Liver (tissue), 9 donors: ENCODE measurements around the gene KCNK3. TPM values are rescaled to one million over a fixed set of nuclear protein-coding genes. Genes with fewer than 3 reads are reported as not detected.

Source experiments
- DNase-seq: peaks from one replicate; pipeline ENCODE4 v3.0.0-alpha.2; 2017; ENCODE audit warnings: low spot score
- H3K27ac ChIP-seq, 2 donors: one replicate each; pipeline ENCODE4 v1.7.0; 2013; ENCODE audit warnings: inconsistent platforms in 2 of 2, low read length in 2 of 2, control low read depth in 1 of 2, low read depth in 1 of 2, mild to moderate bottlenecking in 1 of 2
- H3K27me3 ChIP-seq, 4 donors: one replicate each; pipeline versions ENCODE4 v1.6.1 to v1.7.0; 2013; ENCODE audit warnings: low read length in 3 of 4, inconsistent platforms in 1 of 4, mild to moderate bottlenecking in 1 of 4, moderate library complexity in 1 of 4; ENCODE audit not compliant: control insufficient read depth in 4 of 4, insufficient read depth in 4 of 4
- H3K36me3 ChIP-seq, 4 donors: one replicate each; pipeline versions ENCODE4 v1.6.1 to v1.7.0; 2013; ENCODE audit warnings: low read length in 3 of 4, mild to moderate bottlenecking in 3 of 4, low read depth in 1 of 4, moderate library complexity in 1 of 4; ENCODE audit not compliant: control insufficient read depth in 4 of 4, insufficient read depth in 3 of 4
- H3K4me1 ChIP-seq, 4 donors: one replicate each; pipeline versions ENCODE4 v1.6.1 to v1.7.0; 2013; ENCODE audit warnings: low read length in 3 of 4, mild to moderate bottlenecking in 3 of 4, moderate library complexity in 1 of 4; ENCODE audit not compliant: control insufficient read depth in 4 of 4, insufficient read depth in 4 of 4
- H3K4me3 ChIP-seq, 3 donors: one replicate each; pipeline versions ENCODE4 v1.6.1 to v1.7.0; 2013; ENCODE audit warnings: low read length in 3 of 3, control low read depth in 1 of 3, low read depth in 1 of 3, mild to moderate bottlenecking in 1 of 3
- H3K9ac ChIP-seq, 2 donors: one replicate each; pipeline ENCODE4 v1.7.0; 2013; ENCODE audit warnings: low read length in 2 of 2, mild to moderate bottlenecking in 2 of 2, moderate library complexity in 2 of 2, control low read depth in 1 of 2, low read depth in 1 of 2
- H3K9me3 ChIP-seq, 4 donors: one replicate each; pipeline versions ENCODE4 v1.6.1 to v1.7.0; 2013; ENCODE audit warnings: low read length in 3 of 4; ENCODE audit not compliant: control insufficient read depth in 4 of 4
- ATF3 ChIP-seq: IDR thresholded peaks from 2 replicates; pipeline ENCODE4 v1.6.1; 2016; ENCODE audit warnings: antibody characterized with exemption
- FOXA1 ChIP-seq: IDR thresholded peaks from 2 replicates; pipeline ENCODE4 v1.6.1; 2016; ENCODE audit warnings: antibody characterized with exemption
- FOXA2 ChIP-seq: IDR thresholded peaks from 2 replicates; pipeline ENCODE4 v1.6.1; 2016; ENCODE audit warnings: antibody characterized with exemption
- GABPA ChIP-seq, 2 donors: IDR thresholded peaks in 1 of 2; conservative IDR thresholded peaks in 1 of 2; 2 replicates each; pipeline ENCODE4 v1.6.1; 2016; ENCODE audit warnings: antibody characterized with exemption in 2 of 2, mild to moderate bottlenecking in 1 of 2, moderate library complexity in 1 of 2
- HNF4A ChIP-seq, 2 donors: conservative IDR thresholded peaks; 2 replicates each; pipeline ENCODE4 v1.6.1; 2016; ENCODE audit warnings: antibody characterized with exemption in 2 of 2, mild to moderate bottlenecking in 2 of 2
- HNF4G ChIP-seq: IDR thresholded peaks from 2 replicates; pipeline ENCODE4 v1.6.1; 2016; ENCODE audit warnings: antibody characterized with exemption
- MAX ChIP-seq: IDR thresholded peaks from 2 replicates; pipeline ENCODE4 v1.6.1; 2016; ENCODE audit warnings: antibody characterized with exemption
- RAD21 ChIP-seq, 2 donors: IDR thresholded peaks; 2 replicates each; pipeline ENCODE4 v1.6.1; 2016; ENCODE audit warnings: antibody characterized with exemption in 2 of 2, mild to moderate bottlenecking in 2 of 2
- REST ChIP-seq: IDR thresholded peaks from 2 replicates; pipeline ENCODE4 v1.6.1; 2016; ENCODE audit warnings: antibody characterized with exemption, mild to moderate bottlenecking
- RXRA ChIP-seq, 2 donors: IDR thresholded peaks; 2 replicates each; pipeline ENCODE4 v1.6.1; 2017 to 2018; ENCODE audit warnings: antibody characterized with exemption in 2 of 2, mild to moderate bottlenecking in 1 of 2
- YY1 ChIP-seq: IDR thresholded peaks from 2 replicates; pipeline ENCODE4 v1.6.1; 2016; ENCODE audit warnings: antibody characterized with exemption, mild to moderate bottlenecking
- ZBTB33 ChIP-seq: IDR thresholded peaks from 2 replicates; pipeline ENCODE4 v1.6.1; 2016; ENCODE audit warnings: antibody characterized with exemption
- WGBS: extraction: QIAGEN DNeasy Blood & Tissue Kit; methylation state at CpG from one replicate; pipeline ENCODE4 v1.1.7; 2013; 5-methylcytosine and 5-hydroxymethylcytosine counted together
- polyA plus RNA-seq, 2 donors: library from polyadenylated mRNA; stranded (reverse) in 1 of 2; unstranded in 1 of 2; fragments of 200-250 nt in 1 of 2; fragments of >200 nt in 1 of 2; fragmentation: Nextera tagmentation in 1 of 2; extraction: Ambion mirVana in 1 of 2; gene quantifications; one replicate each; pipeline versions ENCODE4 v1.2.1 to v1.2.3, GENCODE V29; 2013 to 2015
- total RNA-seq, 2 donors: library from RNA; depleted of rRNA; stranded (reverse); fragments of >200 nt; gene quantifications; one replicate each; pipeline ENCODE4 v1.2.3, GENCODE V29; 2014
- donor health status: healthy.
- donor health status: healthy.
- donor health status: healthy.
- donor health status: healthy.
- donor health status: healthy.

KCNK3 gene
- total and polyA plus RNA-seq, 4 donors = 0.78 to 6.6 (median 2.6) TPM; not detected in 1

- TF ChIP-seq REST = no peak
- TF ChIP-seq HNF4A (conservative IDR thresholded peaks at IDR 0.05) = no peak
These were observed 9.5 kb downstream of the KCNK3 start (continued) for GRCh38 chr2:26702025-26702424.

- Histone ChIP-seq H3K4me1 (no peaks in the 10 kb centered on the region), H3K9ac (no peak overlapping the region), H3K36me3 (no peaks in the 10 kb centered on the region), H3K4me3 (no peak overlapping the region), H3K27me3 (peaks cover 0 to 9% (median 2%) of the 10 kb centered on the region in 4 donors), H3K27ac (no peak overlapping the region), H3K9me3 (no peaks in the 10 kb centered on the region)
- TF ChIP-seq RAD21 (IDR thresholded peaks at IDR 0.05) = no peak
- TF ChIP-seq ATF3 = no peak
- TF ChIP-seq YY1 = no peak
- DNase-seq = no peak
- 86% methylated on average over 7 of the region's 7 CpGs for WGBS
These were observed 12.0 kb downstream of the KCNK3 start for GRCh38 chr2:26704441-26704977.

GRCh38 chr2:26705126-26705525, 12.6 kb downstream of the KCNK3 start:
- Histone ChIP-seq H3K27ac (no peak overlapping the region), H3K9me3 (no peaks in the 10 kb centered on the region), H3K4me1 (no peaks in the 10 kb centered on the region), H3K4me3 (no peak overlapping the region), H3K27me3 (peaks cover 0 to 9% (median under 1%) of the 10 kb centered on the region in 4 donors), H3K36me3 (no peaks in the 10 kb centered on the region), H3K9ac (no peak overlapping the region)
- TF ChIP-seq FOXA2 (no peak), FOXA1 (no peak), HNF4G (no peak), YY1 (no peak), ATF3 (no peak), ZBTB33 (no peak)
- WGBS = 76% methylated on average over 5 of the region's 5 CpGs
- DNase-seq = no peak

GRCh38 chr2:26706093-26706492, 13.6 kb downstream of the KCNK3 start:
- WGBS = 58% methylated on average over 3 of the region's 3 CpGs
- no peak overlapping the region for H3K27ac ChIP-seq

More at GRCh38 chr2:26706093-26706492, 13.6 kb downstream of the KCNK3 start:
- no peak overlapping the region for H3K4me3 ChIP-seq
- no peaks in the 10 kb centered on the region for H3K9me3 ChIP-seq
- no peaks in the 10 kb centered on the region for H3K36me3 ChIP-seq
- no peaks in the 10 kb centered on the region for H3K4me1 ChIP-seq
- no peak overlapping the region for H3K9ac ChIP-seq
- H3K27me3 ChIP-seq = peaks cover 0 to 5% (median 0%) of the 10 kb centered on the region in 4 donors
- no peak for DNase-seq
- TF ChIP-seq ZBTB33 = no peak
- TF ChIP-seq ATF3 = no peak
- no peak for TF ChIP-seq RXRA (IDR thresholded peaks at IDR 0.05)
- TF ChIP-seq GABPA (IDR thresholded peaks at IDR 0.05 in 1 of 2, conservative IDR thresholded peaks at IDR 0.05 in 1 of 2) = no peak
- TF ChIP-seq FOXA1 = no peak
- TF ChIP-seq MAX = no peak
